ENCODE measurements around the gene FAM186B.

FAM186B gene

DNA sequence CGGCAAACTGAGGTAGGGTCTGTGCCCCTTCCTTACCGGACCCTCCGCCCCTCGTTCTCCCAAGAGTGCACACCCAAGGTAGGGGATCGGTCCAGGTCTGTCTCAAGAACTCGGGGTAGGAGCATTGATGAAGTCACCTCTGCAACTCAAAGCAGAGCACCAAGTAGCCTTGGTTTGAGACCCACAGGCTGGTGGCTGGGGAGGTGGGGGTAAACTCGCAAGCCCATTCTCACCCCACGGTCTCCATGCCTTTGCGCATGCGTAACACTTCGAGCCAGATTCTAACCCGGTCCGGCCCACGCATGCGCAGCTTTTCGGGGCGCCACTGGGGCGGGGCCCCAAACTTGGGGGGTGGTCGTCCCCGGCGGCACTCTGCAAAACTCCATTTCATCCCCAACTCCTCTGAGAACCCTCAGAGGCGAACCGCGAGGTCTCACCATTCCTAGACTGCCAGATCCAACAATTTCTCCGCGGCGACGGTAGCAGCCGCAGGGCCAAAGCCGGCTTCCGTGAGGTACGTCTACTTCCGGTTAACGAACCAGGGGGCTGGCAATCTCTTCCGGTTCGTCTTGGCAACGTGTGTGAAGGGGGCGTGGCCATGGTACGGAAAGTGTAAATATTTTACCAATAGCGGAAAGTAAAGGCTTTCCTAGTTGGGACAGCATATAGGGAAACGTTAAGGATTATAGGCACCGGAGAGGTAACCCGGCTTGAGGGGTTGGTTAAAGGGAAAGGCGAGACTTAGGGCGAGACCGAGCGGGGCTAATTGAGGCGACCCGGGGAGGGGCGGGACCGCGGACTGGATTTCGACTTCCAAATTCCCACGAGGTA, 37.6 kb downstream of the FAM186B start, which contains the start of gene MCRS1:
Gene MCRS1 (minus strand): TSS at position 532 of the 831 bp plus-strand sequence. CDS start 1,411 bp downstream, outside the sequence.
- DNase-seq (ENCODE audit: low read depth), result peak; percentile 79

DNA sequence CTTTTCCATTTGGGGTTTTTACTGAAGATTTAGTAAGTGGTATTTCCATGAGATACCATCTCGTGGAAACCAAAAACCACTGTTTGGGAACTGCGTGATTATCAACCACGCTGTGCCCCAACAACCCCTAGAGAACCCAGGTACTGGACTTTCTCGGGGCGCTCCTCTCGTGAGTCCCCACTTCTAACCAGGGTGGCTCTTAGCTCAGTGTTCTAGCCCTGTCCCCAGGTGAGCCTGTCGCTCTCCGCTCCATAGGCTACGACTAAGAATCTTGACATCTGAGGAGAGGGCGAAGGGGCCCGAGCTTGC, 38.2 kb downstream of the FAM186B start:
- DNase-seq (ENCODE audit: low read depth), result no peak

DNA sequence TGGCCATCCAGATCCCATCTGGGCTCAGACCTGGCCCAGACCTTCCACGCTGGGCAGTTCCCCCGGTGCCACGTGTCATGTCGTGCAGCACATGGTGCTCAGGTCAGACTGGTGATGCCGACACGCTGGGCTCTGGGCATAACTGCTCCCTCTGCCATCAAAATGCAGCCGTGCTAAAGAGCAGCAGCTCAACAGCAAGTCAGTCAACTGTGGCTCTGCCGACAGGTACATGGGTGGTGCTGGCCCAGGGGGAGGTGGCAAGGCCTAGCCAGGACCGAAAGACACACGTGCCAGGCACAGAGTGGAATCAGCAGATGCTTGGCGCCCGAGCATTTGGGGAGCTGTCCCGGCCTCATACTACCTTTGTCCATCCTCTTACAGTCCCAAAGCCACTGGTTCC, 39.1 kb downstream of the FAM186B start:
- DNase-seq (ENCODE audit: low read depth), result no peak

DNA sequence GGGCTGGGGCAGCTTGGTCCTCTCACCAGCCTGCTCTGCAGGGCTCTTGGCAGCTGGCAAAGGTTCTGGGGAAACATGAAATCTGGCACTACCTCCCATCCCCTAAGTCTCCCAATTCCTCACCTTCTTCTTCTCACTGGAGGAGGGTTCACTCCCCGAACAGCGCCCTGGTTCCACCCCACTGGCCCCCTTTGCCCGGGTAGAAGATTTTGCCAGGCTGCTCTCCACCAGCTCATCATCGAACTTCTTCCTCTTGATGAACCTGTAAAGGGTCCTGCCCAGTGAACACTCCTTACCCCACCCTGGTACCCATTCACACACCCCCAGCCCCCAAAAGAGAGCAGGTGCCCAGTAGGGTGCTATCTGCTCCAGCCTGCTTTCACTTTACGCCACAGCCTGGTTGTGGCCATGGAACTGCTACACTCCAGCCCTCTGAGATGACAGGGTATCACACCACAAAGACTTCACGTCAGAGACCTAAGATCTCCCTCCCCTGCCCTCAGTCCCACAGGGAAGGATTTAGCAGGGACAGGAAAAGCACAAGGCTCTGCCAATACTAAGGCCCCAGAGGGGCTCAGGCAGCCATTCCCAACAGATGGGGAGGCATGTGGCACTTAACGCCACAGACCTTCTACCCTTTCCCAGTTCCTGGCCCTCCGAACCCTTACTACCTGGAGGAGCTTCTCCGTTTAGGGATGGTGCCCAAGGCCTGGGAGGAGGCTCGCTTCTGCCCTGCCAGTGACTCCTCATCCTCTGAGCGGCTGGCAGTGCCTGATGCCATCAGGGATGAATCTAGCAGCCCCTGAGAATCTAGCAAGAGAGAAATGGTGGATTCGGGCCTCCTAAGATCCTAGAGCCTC, 39.8 kb downstream of the FAM186B start:
- no peak for DNase-seq (ENCODE audit: low read depth)

DNA sequence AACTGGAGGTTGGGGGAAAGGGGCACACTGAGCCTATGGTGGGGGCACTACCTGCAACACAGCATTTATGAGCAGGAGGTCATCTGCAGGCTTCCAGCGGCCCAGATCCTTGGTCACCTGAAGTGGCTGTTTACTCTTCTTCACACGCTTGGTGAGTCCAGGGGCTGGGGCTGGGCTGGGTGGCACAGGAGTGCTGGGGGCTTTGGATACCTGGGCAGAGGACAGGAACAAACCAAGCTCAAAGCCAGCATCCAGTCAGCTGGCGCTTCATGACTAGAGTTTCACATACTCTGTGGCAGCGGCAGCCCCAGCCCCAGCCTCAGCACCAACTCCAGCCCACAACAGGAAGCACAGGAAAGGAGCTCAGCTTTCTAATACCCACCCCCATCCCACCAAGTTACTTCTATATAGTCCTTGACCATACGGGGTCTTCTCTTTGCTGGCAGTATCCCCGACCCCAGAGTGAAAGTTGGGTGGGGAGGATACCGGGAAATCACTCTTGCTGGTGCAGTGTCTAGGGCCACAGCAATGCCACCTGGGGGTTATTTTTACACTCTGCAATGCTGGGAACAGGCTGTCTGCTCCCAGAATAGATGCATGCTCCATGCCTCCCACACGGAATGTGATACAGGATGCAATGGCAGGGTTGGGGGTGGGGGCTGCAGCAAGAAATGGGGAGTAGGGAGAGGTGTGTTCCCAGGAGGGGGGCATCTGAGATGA, 40.6 kb downstream of the FAM186B start:
- DNase-seq (ENCODE audit: low read depth), result no peak

DNA sequence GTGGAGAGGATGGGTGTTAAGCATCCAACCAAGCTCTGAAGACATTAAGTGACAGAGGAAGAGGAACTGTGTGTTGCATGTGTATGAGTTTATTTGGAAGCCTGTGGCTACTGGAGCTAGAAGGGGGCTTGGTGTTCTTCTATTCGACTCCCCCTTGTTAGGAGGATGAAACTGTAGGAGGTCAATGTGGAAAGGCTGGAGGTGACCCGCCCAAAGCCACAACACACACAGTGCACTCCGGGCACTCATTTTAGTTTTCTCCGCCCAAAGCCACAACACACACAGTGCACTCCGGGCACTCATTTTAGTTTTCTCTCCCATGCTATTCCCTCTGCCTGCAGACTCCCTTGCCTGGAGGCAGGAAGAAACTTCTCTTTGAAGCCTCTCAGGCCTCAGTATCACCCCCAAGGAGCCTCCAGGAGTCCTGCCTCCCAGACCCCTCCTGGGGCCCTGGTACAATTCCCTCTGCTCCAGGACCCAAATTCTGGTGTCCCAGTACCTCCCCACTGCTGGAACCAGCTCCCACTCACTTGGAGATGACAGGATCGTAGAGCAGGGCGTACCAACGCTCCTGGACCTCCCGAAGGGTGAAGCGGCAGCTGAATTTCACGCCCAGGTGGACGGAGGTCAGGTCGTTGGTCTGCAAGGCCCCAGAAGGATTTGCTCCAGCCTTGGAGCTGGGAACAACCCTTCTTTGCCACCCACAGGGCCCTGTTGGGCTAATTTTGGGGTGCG, 41.3 kb downstream of the FAM186B start:
- no peak for DNase-seq (ENCODE audit: low read depth)

DNA sequence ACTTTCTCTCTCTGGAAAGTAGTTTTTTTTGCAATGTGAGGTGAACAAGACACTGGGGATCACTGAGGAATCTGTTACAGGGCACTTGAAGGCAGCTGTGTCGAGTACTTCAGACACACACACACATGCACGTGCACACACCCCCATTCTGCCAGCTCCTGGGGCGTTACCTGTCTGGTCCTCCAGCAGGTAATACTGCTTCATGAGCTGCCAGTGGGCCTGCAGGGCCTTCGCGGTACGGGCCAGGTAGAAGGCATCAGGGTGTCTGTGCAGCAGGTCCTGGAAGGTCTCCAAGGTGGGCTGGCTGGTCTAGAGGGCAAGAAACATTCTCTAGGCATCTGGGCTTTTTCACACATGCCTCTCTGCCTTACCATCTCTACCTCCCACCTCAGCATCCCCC, 42.6 kb downstream of the FAM186B start:
- DNase-seq (ENCODE audit: low read depth), result no peak

DNA sequence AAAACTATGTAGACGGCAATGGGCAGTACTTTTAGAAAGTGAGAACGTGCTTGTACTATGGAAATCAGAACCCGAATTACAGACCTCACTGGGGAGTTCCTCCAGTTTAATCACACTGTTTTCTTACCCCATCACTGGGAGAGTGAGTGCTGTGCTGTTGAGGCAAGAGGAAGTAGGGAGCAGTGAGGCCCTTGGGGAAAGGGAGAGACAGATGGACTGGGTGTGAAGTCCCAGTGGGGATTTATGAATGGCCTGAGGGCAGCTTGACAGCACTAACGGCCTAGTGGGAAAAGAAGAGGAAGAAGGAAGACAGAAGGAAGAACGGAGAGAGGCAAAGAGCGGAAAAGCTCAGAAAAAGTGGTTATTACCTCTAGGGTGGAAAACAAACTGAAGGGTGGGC, 43.2 kb downstream of the FAM186B start:
- no peak for DNase-seq (ENCODE audit: low read depth)

DNA sequence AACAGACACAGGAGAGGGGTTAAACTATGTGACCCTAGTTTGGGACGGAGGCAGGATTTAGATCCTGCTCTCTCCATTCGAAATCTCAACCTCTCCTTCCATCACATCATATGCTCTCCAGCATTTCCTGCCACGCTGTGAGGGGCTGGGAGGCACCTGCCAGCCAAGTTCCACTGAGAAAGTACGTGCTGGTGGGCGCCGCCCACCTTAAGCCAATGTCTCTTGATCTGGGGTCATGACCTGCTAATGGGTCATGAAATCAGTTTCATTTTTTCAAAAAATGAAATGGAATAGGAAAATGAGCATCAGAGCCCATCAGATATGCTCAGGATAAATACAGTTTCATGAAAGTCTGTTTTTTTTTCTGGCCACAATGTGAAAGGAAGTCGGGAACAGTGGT, 44.7 kb downstream of the FAM186B start:
- DNase-seq (ENCODE audit: low read depth), result no peak

DNA sequence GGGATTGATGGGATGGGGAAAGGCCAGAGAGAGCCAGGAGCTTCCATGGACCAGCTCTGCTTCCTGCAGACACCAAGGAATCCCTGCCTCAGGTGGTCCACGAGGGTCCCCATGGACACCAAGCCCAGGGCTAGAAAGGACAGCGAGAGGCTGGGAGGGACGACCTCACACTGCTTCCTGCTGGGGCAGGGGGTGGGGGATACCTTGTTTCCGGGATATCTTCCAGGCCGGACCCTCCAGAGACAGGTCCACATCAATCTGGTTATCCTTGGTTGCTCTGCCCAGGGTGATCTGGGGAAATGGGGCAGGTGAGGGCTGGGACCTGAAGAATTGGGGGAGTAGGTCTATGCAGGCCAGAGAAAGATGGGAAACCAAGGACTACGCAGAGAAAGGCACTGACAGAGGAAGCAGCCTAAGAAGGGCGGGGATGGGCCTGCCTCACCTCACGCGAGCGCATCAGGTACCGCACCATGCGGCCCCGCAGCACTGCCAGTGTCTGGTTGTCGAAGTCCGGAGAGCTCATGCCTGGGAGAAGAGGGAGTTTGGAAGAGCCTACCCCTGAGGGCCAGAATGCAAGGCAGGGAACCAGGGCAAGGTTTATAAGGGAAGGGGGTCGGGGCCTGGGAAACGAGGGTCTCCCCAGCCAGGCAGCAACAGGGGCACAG, 46.3 kb downstream of the FAM186B start:
- no peak for DNase-seq (ENCODE audit: low read depth)

DNA sequence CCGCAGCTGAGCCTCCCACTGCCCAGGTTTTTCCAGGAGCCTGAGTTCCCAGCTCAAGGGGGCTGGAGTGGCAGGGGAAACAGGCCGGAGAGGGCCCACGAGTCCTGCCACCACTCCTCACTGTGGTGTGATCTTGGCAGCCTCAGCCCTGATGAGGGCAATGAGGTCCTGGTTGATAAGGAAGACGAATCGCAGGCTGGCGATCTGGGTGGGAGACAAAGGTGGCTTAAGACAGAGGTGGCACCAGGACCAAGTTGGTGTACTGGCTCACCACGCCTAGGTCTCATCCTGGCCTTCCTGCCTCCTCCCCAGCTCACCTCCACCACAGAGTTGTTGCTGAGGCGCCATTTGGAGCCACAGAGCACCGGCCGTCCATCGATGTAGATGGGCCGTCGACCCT, 46.9 kb downstream of the FAM186B start:
- DNase-seq (ENCODE audit: low read depth), result no peak

DNA sequence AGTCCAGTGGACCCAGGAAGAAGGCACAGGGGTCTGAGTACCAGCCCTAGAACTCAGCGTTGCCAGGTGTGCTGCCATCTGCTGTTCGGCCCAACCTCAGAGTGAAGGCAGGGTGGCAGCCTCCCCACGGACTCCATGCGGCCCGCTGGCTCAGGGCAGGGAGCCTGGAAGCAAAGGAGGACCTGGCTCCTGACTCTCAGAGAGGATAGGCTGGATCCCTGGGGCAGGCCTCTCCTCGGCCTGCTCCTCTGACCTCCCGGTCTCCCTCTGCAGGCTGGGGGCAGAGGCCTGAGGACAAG, 47.6 kb downstream of the FAM186B start:
- no peak for DNase-seq (ENCODE audit: low read depth)

DNA sequence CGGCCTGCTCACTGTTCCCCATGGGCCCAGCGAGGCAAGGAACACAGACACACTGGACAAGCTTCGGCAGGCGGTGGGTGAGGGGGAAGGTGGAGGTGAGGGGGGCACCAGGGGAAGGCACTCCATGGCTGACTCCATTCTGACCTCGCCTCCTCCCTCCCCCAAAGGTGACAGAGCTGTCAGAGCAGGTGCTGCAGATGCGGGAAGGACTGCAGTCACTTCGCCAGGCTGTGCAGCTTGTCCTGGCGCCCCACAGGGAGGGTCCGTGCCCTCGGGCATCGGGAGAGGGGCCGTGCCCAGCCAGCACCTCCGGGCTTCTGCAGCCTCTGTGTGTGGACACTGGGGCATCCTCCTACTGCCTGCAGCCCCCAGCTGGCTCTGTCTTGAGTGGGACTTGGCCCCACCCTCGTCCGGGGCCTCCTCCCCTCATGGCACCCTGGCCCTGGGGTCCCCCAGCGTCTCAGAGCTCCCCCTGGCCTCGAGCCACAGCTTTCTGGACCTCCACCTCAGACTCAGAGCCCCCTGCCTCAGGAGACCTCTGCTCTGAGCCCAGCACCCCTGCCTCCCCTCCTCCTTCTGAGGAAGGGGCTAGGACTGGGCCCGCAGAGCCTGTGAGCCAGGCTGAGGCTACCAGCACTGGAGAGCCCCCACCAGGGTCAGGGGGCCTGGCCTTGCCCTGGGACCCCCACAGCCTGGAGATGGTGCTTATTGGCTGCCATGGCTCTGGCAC, 48.1 kb downstream of the FAM186B start:
- DNase-seq (ENCODE audit: low read depth), result no peak

DNA sequence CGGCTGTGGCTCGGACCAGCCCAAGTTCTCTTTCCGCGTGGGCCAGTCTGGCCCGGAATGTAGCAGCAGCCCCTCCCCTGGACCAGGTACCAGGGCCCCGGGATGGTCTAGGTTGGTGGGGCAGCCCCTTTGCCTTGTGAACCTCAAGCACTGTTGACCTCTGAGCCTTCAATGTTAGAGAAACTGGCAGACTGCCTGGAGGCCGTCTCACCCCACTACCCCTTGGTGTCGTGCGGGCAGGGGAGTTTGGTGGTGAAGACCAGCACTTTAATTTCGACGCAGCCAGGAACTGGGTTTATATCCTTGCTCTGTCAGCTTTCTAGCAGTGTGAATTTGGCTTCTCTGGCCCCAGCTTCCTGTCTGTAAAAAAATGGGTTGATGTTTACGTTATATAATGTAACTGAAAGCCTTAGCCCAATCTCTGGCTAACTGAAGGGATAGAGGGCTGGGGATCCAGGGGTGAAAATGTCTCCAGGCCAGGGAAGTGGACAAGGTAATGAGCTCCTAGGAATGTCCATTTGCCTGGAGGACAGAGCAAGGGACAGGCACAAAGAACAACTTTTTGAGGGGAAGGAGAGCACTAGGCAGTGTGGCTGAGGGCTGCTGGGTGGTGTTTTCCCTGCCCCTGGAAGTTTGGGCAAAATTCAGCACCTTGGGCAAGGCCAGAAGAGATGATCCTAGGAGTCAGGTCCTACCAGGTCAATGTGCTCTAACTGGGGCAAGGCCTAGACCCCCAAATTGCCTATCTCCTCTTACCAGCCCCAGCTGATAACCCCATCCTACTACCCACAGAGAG, 48.9 kb downstream of the FAM186B start:
- no peak for DNase-seq (ENCODE audit: low read depth)

DNA sequence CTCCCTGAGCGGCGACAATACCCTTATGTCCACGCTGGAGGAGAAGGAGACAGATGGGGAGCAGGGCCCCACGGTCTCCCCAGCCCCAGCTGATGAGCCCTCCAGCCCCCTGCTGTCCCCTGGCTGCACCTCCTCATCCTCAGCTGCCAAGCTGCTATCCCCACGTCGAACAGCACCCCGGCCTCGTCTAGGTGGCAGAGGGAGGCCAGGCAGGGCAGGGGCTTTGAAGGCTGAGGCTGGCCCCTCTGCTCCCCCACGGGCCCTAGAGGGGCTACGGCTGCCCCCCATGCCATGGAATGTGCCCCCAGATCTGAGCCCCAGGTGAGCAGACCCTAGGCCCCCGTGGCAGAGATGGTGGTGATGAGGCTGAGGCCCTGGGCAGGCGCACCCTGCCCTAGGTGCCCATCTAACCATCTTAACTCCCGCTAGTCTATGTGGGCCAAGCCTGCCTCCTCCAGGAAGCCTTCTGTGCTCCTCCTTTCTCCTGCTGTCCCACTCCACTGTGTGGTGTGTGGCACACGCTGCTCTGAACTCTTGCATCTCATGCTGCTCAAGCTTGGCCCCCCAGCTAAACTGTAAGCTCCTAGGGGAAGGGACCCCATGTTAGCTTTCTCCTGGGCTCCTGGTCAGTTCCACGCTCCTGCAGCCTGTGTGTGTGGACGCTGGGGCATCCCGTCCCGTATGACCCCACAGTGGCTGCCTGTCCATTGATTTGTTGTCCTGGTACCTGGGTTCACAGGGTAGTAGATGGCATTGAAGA, 49.6 kb downstream of the FAM186B start:
- no peak for DNase-seq (ENCODE audit: low read depth)

DNA sequence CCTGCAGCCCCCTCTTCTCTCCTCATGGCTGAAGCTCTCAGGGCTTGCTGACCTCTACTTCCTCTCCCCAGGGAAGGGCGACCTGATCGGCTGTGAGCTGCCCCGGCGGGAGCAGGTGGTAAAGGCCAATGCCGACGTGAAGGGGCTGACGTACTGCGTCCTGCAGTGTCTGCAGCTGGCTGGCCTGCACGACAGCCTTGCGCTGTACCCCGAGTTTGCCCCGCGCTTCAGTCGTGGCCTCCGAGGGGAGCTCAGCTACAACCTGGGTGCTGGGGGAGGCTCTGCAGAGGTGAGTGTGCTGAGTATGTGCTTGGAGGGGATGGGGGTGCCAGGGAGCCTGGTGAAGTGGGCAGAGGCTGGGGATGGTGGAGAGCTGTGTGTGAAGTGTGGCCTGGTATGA, 51.2 kb downstream of the FAM186B start:
- DNase-seq (ENCODE audit: low read depth), result no peak

DNA sequence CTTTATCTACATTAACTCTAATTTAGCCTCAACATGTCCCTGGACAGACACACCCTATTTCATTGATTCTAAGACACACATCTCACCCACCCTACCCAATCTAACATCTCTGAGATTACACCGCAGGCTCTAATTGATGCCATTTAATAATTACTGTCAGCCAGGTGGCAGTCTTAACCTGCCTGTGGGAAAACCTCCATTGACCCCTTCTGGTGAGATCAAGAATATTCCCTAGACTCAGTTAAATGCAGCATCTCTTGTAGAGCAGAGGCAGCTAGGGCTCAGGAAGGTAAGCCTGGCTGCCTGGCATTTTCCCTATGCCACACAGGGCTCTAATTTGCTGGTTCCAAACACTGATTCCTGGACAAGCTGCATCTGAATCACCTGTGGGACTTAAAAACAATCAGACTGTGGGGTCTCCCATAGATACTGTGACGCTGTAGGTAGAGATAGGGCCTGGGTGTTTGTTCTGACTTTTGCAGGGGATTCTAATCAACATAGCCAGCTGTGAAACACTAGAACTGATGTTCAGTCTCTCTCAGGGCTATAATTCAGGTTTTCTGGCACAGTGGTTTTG, 51.8 kb downstream of the FAM186B start:
- DNase-seq (ENCODE audit: low read depth), result no peak

DNA sequence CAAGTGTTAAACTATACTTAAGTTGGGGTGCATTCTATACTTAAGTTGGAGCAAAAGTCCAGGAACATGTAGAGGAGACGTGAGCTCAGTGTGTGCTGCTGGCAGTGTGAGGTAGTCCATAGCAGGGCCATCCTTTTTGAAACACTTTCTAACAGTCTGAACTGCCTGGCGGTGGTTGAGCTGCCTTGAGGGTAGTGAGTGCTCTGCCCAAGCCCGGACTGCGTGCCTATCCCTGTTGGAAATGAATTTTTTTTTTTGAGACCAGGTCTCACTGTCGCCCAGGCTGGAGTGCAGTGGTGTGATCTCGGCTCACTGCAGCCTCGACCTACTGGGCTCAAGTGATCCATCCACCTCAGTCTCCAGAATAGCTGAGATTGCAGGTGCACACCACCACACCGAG, 52.5 kb downstream of the FAM186B start:
- no peak for DNase-seq (ENCODE audit: low read depth)

DNA sequence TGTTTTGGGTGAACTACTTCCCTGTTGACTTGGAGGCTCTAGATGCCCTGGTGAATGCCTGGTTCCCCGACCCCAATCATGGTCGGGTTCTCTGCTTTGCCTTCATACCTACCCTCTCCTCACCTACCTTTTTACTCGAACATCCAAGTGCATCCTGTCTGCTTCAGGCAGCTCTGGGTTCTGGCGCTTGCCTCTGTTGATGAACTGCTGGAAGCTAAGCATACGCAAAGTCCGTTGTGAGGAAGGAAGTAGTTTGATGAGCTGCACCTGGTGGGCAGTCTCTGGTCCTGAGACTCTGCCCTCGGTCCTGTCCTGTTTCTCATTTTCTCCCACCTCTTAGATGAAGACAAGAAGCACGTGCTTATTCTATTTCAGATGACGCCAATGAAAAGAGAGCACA, 53.0 kb downstream of the FAM186B start:
- no peak for DNase-seq (ENCODE audit: low read depth)
